HTERT RPE-1 (cell line): Measurements from ENCODE around the gene PIGX.
"Not testable (repeated sequence)": the region's sequence is repeated elsewhere in the genome, so short reads cannot be mapped to it uniquely, and the experiment has no call there.

ENCODE experiments used
- in situ Hi-C: fragments of 300-500 bp; cut with MboI; formaldehyde crosslinking; loops from 4 replicates; pipeline ENCODE4 v1.14.3; 2020; ENCODE audit warnings: low sequenced_read_pairs

PIGX gene

DNA sequence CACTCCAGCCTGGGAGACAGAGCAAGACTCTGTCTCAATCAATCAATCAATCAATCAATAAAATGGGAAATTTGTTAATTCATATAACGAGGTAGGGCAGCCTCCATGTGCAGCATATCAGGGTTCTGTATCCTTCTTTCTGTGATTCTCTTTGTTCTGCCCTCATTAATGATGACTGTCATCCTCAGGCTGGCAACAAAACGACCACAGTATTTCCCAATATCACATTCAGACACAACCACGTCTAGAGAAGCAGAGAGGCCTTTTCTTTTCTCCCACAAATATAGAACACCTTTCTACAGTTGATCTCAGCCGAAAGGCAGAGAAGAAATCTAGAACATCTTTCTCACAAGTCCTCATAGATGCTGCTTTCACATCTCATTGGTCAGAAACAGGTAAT lies 11.4 kb upstream of the PIGX start:
- in situ Hi-C loops: no loop called here

- in situ Hi-C loops: no loop called here
Measured at GRCh38 chr3:196706327-196706726, 5.8 kb upstream of the PIGX start.

DNA sequence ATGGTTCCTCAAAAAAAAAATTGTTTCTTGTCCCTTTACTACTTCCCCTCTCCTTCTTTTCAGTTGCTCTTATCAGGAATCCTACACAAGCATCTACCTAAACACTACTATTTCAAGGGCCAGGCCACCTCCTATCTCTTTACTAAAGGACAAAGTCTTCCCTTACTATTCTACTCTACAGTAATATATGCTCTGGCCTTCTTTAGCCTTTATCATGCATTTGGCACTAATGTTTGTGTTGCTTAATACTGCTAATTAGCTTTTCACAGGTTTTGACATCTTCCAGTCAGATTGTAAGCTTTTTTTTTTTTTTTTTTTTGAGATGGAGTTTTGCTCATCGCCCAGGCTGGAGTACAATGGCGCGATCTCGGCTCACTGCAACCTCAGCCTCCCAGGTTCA lies 5.4 kb upstream of the PIGX start:
- in situ Hi-C loops: no loop called here

DNA sequence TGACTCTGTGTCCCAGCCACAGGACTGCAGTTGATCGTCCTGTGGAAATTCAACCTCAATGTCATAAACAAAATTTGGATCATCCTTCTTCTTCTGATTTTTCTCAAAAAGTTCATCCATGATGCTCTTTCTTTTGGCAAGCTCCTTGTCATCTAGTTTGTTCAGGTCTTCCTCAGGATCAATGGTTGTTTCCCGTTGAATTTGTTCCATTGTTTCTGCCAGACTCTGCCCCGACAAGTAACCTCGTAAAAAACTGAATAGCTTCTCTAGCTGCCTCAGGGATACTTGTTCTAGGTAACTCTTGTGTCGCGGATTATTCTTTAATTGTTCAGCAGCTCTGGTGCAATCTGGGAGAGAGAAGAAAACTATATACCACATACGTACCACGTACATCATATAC lies 4.6 kb upstream of the PIGX start:
- in situ Hi-C loops: no loop called here

- in situ Hi-C loops: no loop called here
Measured at GRCh38 chr3:196708467-196708866, 3.7 kb upstream of the PIGX start.

DNA sequence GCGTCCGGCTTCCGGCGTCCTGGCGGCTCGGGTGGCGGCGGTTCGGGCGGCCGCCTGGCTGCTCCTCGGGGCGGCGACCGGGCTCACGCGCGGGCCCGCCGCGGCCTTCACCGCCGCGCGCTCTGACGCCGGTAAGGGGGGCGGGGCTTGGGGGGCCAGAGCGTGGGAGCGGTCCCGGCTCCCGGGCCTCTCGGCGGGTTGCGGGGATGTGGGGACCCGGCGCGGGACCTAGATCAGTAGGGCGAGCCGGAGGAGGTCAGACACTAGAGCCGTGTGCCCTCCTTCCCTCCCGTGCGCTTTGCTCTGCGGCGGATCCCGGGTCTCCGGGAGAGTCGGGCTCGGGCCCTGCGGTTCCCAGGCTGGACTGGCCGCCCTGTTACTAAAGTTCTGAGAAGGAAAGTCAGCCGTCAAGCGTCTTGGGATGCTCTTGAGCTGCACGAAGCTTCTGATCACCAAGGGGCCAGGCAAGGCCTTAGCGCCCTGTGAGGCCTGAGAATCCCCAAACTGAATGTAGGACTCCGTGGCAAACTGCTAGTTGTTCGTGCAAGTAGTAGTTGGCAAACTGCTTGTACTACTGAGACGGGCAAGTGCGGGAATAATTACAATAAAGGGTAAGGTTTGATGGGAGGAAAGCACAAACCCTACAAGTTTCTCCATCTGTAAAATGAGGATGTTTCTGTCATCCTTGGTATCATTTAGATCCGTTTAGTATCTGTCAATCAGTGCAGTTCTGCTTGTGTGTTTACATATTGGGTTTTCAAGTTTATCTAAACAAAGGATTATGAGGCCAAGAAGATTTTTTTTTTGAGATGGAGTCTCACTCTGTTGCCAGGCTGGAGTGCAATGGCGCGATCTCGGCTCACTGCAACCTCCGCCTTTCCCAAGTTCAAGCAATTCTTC lies 587 bp downstream of the PIGX start:
- in situ Hi-C loops: no loop called here

DNA sequence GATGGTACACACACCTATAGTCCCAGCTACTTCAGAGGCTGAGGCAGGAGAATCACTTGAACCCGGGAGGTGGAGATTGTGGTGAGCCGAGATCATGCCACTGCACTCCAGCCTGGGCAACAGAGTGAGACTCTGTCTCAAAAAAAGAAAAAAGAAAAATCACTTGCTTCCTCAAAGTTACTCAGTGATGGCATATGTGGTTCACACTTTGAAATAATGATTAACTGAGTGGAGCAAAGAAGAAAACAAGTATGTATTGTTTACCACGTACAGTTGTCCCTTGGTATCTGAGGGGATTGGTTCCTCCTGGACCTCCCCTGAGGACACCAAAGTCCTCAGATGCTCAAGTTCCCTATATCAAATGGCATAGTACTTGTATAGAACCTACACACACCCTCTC lies 5.0 kb downstream of the PIGX start:
- in situ Hi-C loops: not testable (repeated sequence)

- in situ Hi-C loops: no loop called here
Measured at GRCh38 chr3:196721097-196721496, 8.9 kb downstream of the PIGX start.

GRCh38 chr3:196726788-196727675 lies 14.9 kb downstream of the PIGX start:
- in situ Hi-C loops: no loop called here

DNA sequence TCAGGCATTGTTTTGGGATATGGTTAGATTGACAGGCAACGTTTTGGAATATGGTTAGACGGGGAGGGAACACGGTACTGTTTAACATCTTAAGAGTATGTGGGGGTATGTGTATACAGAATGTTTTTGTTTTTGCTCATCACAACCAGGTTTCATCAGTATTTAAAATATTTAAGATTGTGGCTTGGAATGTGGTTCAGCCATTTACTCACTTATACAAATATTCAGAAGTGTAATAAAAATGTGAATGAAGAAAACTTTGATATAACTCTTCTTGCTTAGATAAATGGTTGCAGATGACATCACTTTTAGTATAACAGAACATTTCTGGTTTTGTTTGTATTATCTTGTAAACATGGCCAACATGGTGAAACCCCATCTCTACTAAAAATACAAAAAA lies 23.6 kb downstream of the PIGX start:
- in situ Hi-C loops: no loop called here

DNA sequence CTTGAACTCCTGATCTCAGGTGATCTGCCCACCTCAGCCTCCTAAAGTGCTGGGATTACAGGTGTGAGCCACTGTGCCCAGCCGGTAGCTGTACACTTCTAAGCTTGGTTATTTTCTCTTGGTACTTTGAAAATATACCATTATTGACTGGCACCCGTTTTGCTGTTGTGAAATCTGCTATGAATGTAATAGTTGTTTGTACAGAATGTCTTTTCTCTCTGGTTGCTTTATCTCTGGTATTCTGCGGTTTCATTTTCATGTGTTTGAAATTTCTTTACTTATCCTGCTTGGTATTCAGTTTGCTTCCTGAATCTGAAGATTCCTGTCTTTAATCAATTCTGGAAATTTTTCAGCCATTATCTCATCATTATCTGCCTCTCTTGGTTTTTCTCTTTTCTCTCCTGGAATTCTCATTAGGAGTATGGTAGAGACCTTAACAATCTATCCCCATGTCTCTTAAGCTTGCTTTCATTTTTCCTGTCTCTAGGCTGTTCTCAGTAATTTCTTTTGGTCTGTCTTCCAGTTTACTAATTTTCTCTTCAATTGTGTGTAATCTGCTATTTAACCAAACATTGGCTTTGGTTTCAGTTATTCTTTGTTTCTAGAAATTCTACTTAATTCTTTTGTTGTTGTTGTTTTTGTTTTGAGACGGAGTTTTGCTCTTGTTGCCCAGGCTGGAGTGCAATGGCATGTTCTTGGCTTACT lies 24.6 kb downstream of the PIGX start:
- in situ Hi-C loops: no loop called here

DNA sequence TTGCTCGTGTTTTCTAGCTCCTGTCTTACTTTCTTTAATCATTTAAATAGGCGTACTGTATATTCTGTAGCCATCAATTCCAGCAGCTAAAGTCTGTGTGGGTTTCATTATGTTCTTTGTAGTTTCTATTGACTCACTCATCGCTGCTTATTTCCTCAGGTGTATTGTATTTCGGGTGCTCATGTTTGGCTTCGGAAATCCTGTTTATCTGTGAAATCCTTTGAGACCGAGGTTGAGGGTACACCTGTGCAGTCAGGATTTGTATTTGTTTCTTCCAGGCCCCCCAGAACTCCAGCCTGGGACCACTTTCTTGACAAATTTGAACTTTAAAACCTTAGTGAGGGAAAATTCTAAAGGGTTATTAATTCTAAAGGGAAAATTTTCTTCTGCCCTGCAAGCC lies 25.5 kb downstream of the PIGX start:
- in situ Hi-C loops: no loop called here

GRCh38 chr3:196739671-196740480 lies 27.7 kb downstream of the PIGX start, which contains the start of gene PAK2:
TSS of gene PAK2 (plus strand) at chr3:196739857. CDS start at chr3:196782647, 42,790 bp downstream.
- in situ Hi-C loops: no loop called here

DNA sequence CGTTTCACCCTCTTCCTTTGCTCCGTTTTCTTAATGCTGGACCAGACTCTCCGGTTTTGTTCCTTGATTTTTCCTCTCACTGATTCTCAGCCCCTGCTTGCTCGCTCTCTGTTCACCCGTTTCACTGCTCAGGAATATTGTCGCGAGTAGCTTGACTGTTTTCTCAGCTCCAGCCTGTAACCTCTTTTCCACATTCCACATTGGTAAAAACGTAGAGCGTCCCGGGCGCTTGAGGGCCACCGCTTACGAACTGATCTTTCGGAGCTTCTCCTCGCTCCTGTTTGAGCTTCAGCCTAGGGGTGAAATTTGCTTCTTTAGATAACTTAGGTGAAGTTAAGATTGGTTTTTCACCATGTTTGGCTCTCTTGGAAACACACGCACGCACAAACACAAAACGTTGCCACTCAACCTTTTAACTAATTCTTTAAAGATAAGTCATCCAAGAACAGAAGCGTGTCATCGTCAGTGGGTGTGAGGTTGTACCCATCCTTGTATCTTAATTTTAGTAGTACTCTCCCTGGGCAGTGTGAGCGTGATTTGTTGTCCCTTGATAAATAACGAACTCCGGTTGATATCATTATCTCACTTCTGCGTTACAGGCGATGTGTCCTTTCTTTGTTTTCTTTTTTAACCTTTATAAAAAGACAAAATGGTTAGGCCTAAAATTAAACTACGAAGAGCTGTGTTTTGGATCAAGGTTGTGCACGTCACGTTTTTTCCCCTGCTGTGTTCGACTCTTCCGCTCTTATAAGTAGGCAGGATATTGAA lies 28.5 kb downstream of the PIGX start:
- in situ Hi-C loops: no loop called here

DNA sequence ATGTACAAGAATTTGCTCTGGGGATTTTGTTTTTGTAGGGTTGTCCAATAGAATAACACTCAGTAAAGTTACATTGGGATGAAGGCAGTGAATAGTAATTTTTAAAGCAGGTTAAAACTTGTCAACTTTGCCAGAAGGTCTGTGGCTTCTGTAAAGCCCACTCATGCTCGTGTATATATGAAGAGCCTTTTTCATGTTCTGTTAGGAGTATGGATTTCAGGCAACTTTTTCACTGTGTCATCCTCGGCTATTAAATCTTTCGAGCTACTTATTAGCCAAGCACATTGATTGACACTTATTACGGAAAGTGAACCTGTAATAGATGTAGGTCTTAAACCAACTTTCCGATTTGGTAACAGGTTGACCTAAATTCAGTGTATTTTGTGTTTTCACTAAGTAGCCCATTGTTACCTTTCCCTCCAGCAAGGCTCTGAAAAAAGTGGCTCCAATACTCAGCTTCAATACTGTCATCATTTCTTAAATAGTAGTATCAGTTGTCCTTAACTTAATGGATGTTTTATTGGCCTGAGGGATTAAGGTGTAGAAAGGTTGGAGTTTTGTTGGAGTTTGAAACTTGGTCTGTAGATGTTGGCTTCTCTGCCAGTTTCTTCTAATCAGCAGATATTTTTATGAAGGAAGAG lies 29.2 kb downstream of the PIGX start:
- in situ Hi-C loops: no loop called here

GRCh38 chr3:196743569-196743968 lies 31.4 kb downstream of the PIGX start:
- in situ Hi-C loops: not testable (repeated sequence)

- in situ Hi-C loops: no loop called here
Measured at GRCh38 chr3:196749125-196749524, 36.9 kb downstream of the PIGX start.

DNA sequence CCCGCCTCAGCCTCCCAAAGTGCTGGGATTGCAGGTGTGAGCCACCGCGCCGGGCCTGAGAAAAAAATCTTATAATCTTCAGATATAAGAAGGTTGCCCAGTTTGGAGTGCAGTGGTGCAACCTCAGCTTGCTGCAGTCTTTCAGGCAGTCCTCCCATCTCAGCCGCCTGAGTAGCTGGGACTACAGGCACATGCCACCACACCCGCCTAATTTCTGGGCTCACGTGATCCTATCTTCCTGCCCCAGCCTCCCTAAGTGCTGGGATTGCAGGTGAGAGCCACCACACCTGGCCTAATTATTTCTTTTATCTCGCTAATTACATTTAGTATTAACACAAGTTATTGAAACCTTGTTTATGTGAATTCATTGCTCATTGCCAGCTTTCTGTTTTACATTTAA lies 41.0 kb downstream of the PIGX start:
- in situ Hi-C loops: no loop called here
